GM12878 (cell line): ENCODE measurements around the gene EDC3. TPM values are rescaled to one million over a fixed set of nuclear protein-coding genes. Genes with fewer than 3 reads are reported as not detected.

Experiments
- ATF3 ChIP-seq: IDR thresholded peaks from 2 replicates; pipeline ENCODE4 v1.6.1; 2011; ENCODE audit warnings: low read depth, mild to moderate bottlenecking, low read length, moderate library complexity, borderline replicate concordance; ENCODE audit errors: extremely low read depth
- BCLAF1 ChIP-seq: fragments of 450-650 bp; IDR thresholded peaks from 2 replicates; pipeline ENCODE4 v1.6.1; 2017; ENCODE audit warnings: antibody characterized with exemption, mild to moderate bottlenecking, moderate library complexity
- CBX3 ChIP-seq: fragments of 200-600 bp; sonication (generic); IDR thresholded peaks from 2 replicates; pipeline ENCODE4 v1.6.1; 2016; ENCODE audit warnings: low read depth, borderline replicate concordance
- CHD2 ChIP-seq: IDR thresholded peaks from 2 replicates; pipeline ENCODE4 v1.6.1; 2011; ENCODE audit warnings: low read depth, low read length, improper control_type of control experiment, borderline replicate concordance
- CREM ChIP-seq: IDR thresholded peaks from 2 replicates; pipeline ENCODE4 v1.6.1; 2014; ENCODE audit warnings: antibody characterized with exemption, low read depth
- ESRRA ChIP-seq: IDR thresholded peaks from 2 replicates; pipeline ENCODE4 v1.6.1; 2012; ENCODE audit warnings: mild to moderate bottlenecking, low read length, improper control_type of control experiment
- EZH2 ChIP-seq: IDR thresholded peaks from 2 replicates; pipeline ENCODE4 v1.6.1; 2012; ENCODE audit warnings: low read depth, mild to moderate bottlenecking, control low read depth, inconsistent platforms, low read length, borderline replicate concordance; ENCODE audit not compliant: control insufficient read depth
- FOS ChIP-seq: IDR thresholded peaks from 3 replicates; pipeline ENCODE4 v1.6.1; 2011; ENCODE audit warnings: borderline replicate concordance; ENCODE audit not compliant: insufficient read length; ENCODE audit errors: extremely low read depth
- FOXK2 ChIP-seq: fragments of 450-650 bp; IDR thresholded peaks from 2 replicates; pipeline ENCODE4 v1.6.1; 2017; ENCODE audit warnings: mild to moderate bottlenecking, moderate library complexity
- HDGF ChIP-seq: fragments of 450-650 bp; IDR thresholded peaks from 2 replicates; pipeline ENCODE4 v1.6.1; 2016; ENCODE audit warnings: antibody characterized with exemption
- IKZF2 ChIP-seq, 2 experiments: fragments of 450-650 bp; IDR thresholded peaks; 2 replicates each; pipeline ENCODE4 v1.6.1; 2017; ENCODE audit warnings: mild to moderate bottlenecking in 2 of 2, moderate library complexity in 2 of 2
- MLLT1 ChIP-seq: fragments of 450-650 bp; IDR thresholded peaks from 2 replicates; pipeline ENCODE4 v1.6.1; 2016; ENCODE audit warnings: mild to moderate bottlenecking
- NFIC ChIP-seq: IDR thresholded peaks from 2 replicates; pipeline ENCODE4 v1.6.1; 2012; ENCODE audit warnings: low read depth, mild to moderate bottlenecking, inconsistent platforms, low read length, moderate library complexity
- NKRF ChIP-seq: fragments of 450-650 bp; conservative IDR thresholded peaks from 2 replicates; pipeline ENCODE4 v1.6.1; 2017; ENCODE audit warnings: mild to moderate bottlenecking, moderate library complexity
- NRF1 ChIP-seq: conservative IDR thresholded peaks from 2 replicates; pipeline ENCODE4 v1.6.1; 2011; ENCODE audit warnings: mild to moderate bottlenecking, low read depth, low read length, improper control_type of control experiment
- REST ChIP-seq: IDR thresholded peaks from 2 replicates; pipeline ENCODE4 v1.6.1; 2012; ENCODE audit warnings: mild to moderate bottlenecking, low read depth, low read length
- SMC3 ChIP-seq: IDR thresholded peaks from 2 replicates; pipeline ENCODE4 v1.6.1; 2011; ENCODE audit warnings: low read length, improper control_type of control experiment, borderline replicate concordance
- SUZ12 ChIP-seq: fragments of 200-600 bp; sonication (generic); IDR thresholded peaks from one replicate; pipeline ENCODE4 v1.6.1; 2018; ENCODE audit warnings: antibody characterized with exemption, mild to moderate bottlenecking; ENCODE audit not compliant: unreplicated experiment
- polyA plus RNA-seq, 11 experiments: library from polyadenylated mRNA; depleted of rRNA in 4 of 11; unstranded in 6 of 11; stranded (reverse) in 5 of 11; fragments of >200 nt; fragmentation: Nextera tagmentation in 4 of 11; fragmentation: Illumina TruSeq in 1 of 11; extraction: Ambion mirVana in 4 of 11; extraction: Trizol in 1 of 11; gene quantifications; 1 replicate in 1 of 11; 2 replicates in 10 of 11; pipeline versions ENCODE4 v1.2.1 to v1.2.3, GENCODE V29; 2011 to 2016; ENCODE audit warnings: inconsistent platforms in 2 of 11, missing spikeins in 2 of 11, low read depth in 1 of 11
- total RNA-seq, 4 experiments: library from RNA; depleted of rRNA in 3 of 4; stranded (reverse); fragments of >200 nt in 3 of 4; fragmentation: Illumina TruSeq in 1 of 4; extraction: Trizol in 1 of 4; gene quantifications; 2 replicates each; pipeline versions ENCODE4 v1.2.1 to v1.2.3, GENCODE V29; 2013 to 2021

EDC3 gene
- total and polyA plus RNA-seq, 10 of the 15 experiments (the other 5 are each of a cell fraction or from before 2014, with no cell fraction given): 11.8 to 48.4 (median 35.3) TPM

- peak in 1 of 2 experiments; percentile 12; a peak in 1 of 4 replicates for TF ChIP-seq IKZF2 (IDR thresholded peaks at IDR 0.05)
- TF ChIP-seq NRF1: 0 out of 2 replicates have a peak, but pooled peaks have one; percentile 4
- TF ChIP-seq EZH2: no peak
- TF ChIP-seq ATF3: peak; percentile 34; the same call in 1 of the 2 replicates
- TF ChIP-seq NKRF: no peak
- no peak for TF ChIP-seq CBX3
- TF ChIP-seq CREM: no peak
- peak; percentile 2; the same call in 1 of the 2 replicates for TF ChIP-seq BCLAF1
- no peak for TF ChIP-seq SUZ12
- TF ChIP-seq ESRRA: no peak
- TF ChIP-seq REST: no peak
- TF ChIP-seq HDGF: peak; percentile 84; the same call in 1 of the 2 replicates
- TF ChIP-seq FOS: no peak
- TF ChIP-seq SMC3: peak; percentile 80
- TF ChIP-seq FOXK2: no peak
- no peak for TF ChIP-seq NFIC
- TF ChIP-seq MLLT1: 0 out of 2 replicates have a peak, but pooled peaks have one; percentile 33
- no peak for TF ChIP-seq CHD2
These were observed 74.9 kb downstream of the EDC3 start (continued) for GRCh38 chr15:74620636-74621545.
